Colonic mucosa (tissue), 4 donors: Measurements from ENCODE around the gene SDHA. TPM values are rescaled to one million over a fixed set of nuclear protein-coding genes. Genes with fewer than 3 reads are reported as not detected.

Experiments
- DNase-seq: peaks from one replicate; pipeline ENCODE4 v3.0.0-alpha.2; 2020
- H3K27ac ChIP-seq: fragments of 200-600 bp; one replicate; pipeline ENCODE4 v1.8.0; 2021
- H3K27me3 ChIP-seq: fragments of 200-600 bp; one replicate; pipeline ENCODE4 v1.8.0; 2021
- H3K36me3 ChIP-seq: fragments of 200-600 bp; one replicate; pipeline ENCODE4 v1.8.0; 2021
- H3K4me1 ChIP-seq: fragments of 200-600 bp; one replicate; pipeline ENCODE4 v1.8.0; 2021; ENCODE audit warnings: mild to moderate bottlenecking
- H3K4me3 ChIP-seq: fragments of 200-600 bp; one replicate; pipeline ENCODE4 v1.8.0; 2021
- H3K9ac ChIP-seq, 2 donors: one replicate each; pipeline ENCODE4 v1.7.0; 2013; ENCODE audit warnings: control low read depth in 2 of 2, low read depth in 2 of 2, low read length in 2 of 2
- H3K9me3 ChIP-seq: fragments of 200-600 bp; one replicate; pipeline ENCODE4 v1.8.0; 2021
- CTCF ChIP-seq: fragments of 200-600 bp; IDR thresholded peaks from one replicate; pipeline ENCODE4 v1.8.0; 2022; ENCODE audit warnings: antibody characterized with exemption, mild to moderate bottlenecking
- intact Hi-C: fragments of 100-400 bp; cut with DNase I; formaldehyde crosslinking; loops from one replicate; pipeline ENCODE4 v1.14.1; 2022
- total RNA-seq, 2 donors: library from RNA; stranded (reverse); fragmentation: NEBNext Ultra II Directional in 1 of 2; extraction: Animal tissue kit (Norgen Biotek cat#: 25700) in 1 of 2; gene quantifications; one replicate each; pipeline ENCODE4 v1.2.1, GENCODE V29; 2021
- donor health status: healthy.
- donor health status: DM: no; HTN: no; CAD: no.
- donor health status: DM: no; HTN: no; CAD: no.

The SDHA gene
- total RNA-seq, 2 donors from 2014 or later, result 285 to 414 TPM

GRCh38 chr5:203246-203930 lies 14.7 kb upstream of the SDHA start:
- TF ChIP-seq CTCF, result no peak
- no peak overlapping the region for H3K27ac ChIP-seq
- H3K4me3 ChIP-seq, result no peak overlapping the region
- no peaks in the 10 kb centered on the region for H3K9me3 ChIP-seq
- no peaks in the 10 kb centered on the region for H3K4me1 ChIP-seq
- H3K9ac ChIP-seq, result peak overlapping the region in 1 of 2 donors; percentile 8
- no peak for DNase-seq
- H3K27me3 ChIP-seq, result no peaks in the 10 kb centered on the region
- intact Hi-C loops, result no loop called here
- no peaks in the 10 kb centered on the region for H3K36me3 ChIP-seq

- H3K9me3 ChIP-seq, result no peaks in the 10 kb centered on the region
- no peak overlapping the region for H3K4me3 ChIP-seq
- no peak overlapping the region for H3K27ac ChIP-seq
- intact Hi-C loops, result no loop called here
- TF ChIP-seq CTCF, result no peak
- no peaks in the 10 kb centered on the region for H3K36me3 ChIP-seq
- H3K27me3 ChIP-seq, result no peaks in the 10 kb centered on the region
- no peak overlapping the region for H3K9ac ChIP-seq
- H3K4me1 ChIP-seq, result no peaks in the 10 kb centered on the region
- no peak for DNase-seq
These were observed 14.1 kb upstream of the SDHA start for GRCh38 chr5:204001-204400.

GRCh38 chr5:204462-204861 lies 13.7 kb upstream of the SDHA start:
- Histone ChIP-seq H3K36me3 (no peaks in the 10 kb centered on the region), H3K4me1 (no peaks in the 10 kb centered on the region), H3K9ac (no peak overlapping the region), H3K9me3 (no peaks in the 10 kb centered on the region), H3K4me3 (no peak overlapping the region), H3K27me3 (no peaks in the 10 kb centered on the region), H3K27ac (no peak overlapping the region)
- no peak for DNase-seq
- intact Hi-C loops, result no loop called here
- TF ChIP-seq CTCF, result no peak

- DNase-seq, result no peak
- H3K27me3 ChIP-seq, result no peaks in the 10 kb centered on the region
- H3K27ac ChIP-seq, result no peak overlapping the region
- H3K4me3 ChIP-seq, result no peak overlapping the region
- TF ChIP-seq CTCF, result no peak
- H3K36me3 ChIP-seq, result no peaks in the 10 kb centered on the region
- intact Hi-C loops, result no loop called here
- H3K4me1 ChIP-seq, result no peaks in the 10 kb centered on the region
- H3K9me3 ChIP-seq, result no peaks in the 10 kb centered on the region
- H3K9ac ChIP-seq, result no peak overlapping the region
These were observed 13.0 kb upstream of the SDHA start for GRCh38 chr5:204966-205670.

- no peak for DNase-seq
- no peak for TF ChIP-seq CTCF
- Histone ChIP-seq H3K4me1 (no peaks in the 10 kb centered on the region), H3K27me3 (no peaks in the 10 kb centered on the region), H3K4me3 (no peak overlapping the region), H3K27ac (no peak overlapping the region), H3K36me3 (no peaks in the 10 kb centered on the region), H3K9ac (no peak overlapping the region), H3K9me3 (no peaks in the 10 kb centered on the region)
- intact Hi-C loops, result no loop called here
These were observed 11.7 kb upstream of the SDHA start for GRCh38 chr5:206406-206805.
